ENCODE data around the gene PLAAT2. TPM values are rescaled to one million over a fixed set of nuclear protein-coding genes. Genes with fewer than 3 reads are reported as not detected.

PLAAT2 gene
- total RNA-seq (2021) (not detected in 2 replicates), Bru-seq, nascent RNA (percentile 4 among the genes with signal in this experiment), BruChase-seq, experiment 1, labeled RNA remaining after a 2-hour chase (not detected), BruChase-seq, experiment 2, labeled RNA remaining after a 6-hour chase (not detected)
- long read RNA-seq: 0 reads

DNA sequence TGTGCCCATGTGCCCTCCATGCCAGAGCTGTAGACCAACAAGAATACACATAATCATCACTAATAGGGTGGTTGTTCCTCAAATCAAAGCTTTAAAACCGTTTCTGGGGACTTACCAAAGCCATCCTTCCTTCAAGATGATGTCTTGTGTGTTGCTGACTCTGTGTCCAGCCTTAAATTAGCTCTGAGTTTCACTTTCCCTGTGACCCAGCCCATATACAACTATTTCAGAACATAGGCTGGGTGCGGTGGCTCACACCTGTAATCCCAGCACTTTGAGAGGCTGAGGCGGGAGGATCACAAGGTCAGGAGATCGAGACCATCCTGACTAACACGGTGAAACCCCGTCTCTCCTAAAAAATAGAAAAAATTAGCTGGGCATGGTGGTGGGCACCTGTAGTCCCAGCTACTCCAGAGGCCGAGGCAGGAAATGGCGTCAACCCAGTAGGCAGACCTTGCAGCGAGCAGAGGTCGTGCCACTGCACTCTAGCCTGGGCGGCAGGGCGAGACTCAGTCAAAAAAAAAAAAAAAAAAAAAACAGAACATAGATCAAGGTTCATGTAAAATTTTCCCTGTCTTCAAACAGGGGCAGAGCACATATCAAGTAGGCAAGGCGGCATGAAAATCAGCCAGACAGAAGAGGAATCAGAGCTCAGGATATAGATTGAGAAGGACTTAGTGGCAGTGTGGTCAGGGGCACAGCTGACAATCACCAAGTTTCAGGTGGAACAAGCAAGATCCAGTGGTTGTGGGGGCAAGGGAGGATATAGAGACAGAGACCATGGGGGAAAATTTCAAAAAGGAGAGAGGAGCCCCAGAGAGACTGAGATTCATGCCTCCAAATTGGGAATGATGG lies at the start of gene PLAAT2:
PLAAT2 (minus strand) TSS at position 179 of the 855 bp plus-strand sequence; CDS start at position 124, 55 bp downstream.
- BruUV-seq (replicated peaks): no TSS peak
- CTCF ChIA-PET: interaction anchor here (0.5 to 0.6 kb wide), 2 partner anchors 119 to 230 kb away, joined by 3 to 4 read pairs; no protein-coding TSS in a partner anchor
- Histone ChIP-seq H3K36me3 (ENCODE audit: insufficient read depth, low read length, poor library complexity, severe bottlenecking) (no peaks in the 10 kb centered on the region), H3K4me3 (ENCODE audit: low read depth, low read length, poor library complexity, severe bottlenecking) (no peak within 1 kb of the TSS), H3K27ac (ENCODE audit: low read depth, low read length, poor library complexity, severe bottlenecking) (no peak within 1 kb of the TSS), H3K27me3 (replicated peaks; ENCODE audit: insufficient read depth, low read depth, low read length, poor library complexity) (no peaks in the 10 kb centered on the region), H3K9me3 (ENCODE audit: low read depth, low read length, poor library complexity, severe bottlenecking) (no peaks in the 10 kb centered on the region), H3K4me1 (ENCODE audit: insufficient read depth, low read length, poor library complexity, severe bottlenecking) (peaks cover 6% of the 10 kb centered on the region)
- intact Hi-C loops (cut with micrococcal nuclease; ENCODE audit: unreplicated experiment): no loop called here
- TF ChIP-seq, protein P1, sequence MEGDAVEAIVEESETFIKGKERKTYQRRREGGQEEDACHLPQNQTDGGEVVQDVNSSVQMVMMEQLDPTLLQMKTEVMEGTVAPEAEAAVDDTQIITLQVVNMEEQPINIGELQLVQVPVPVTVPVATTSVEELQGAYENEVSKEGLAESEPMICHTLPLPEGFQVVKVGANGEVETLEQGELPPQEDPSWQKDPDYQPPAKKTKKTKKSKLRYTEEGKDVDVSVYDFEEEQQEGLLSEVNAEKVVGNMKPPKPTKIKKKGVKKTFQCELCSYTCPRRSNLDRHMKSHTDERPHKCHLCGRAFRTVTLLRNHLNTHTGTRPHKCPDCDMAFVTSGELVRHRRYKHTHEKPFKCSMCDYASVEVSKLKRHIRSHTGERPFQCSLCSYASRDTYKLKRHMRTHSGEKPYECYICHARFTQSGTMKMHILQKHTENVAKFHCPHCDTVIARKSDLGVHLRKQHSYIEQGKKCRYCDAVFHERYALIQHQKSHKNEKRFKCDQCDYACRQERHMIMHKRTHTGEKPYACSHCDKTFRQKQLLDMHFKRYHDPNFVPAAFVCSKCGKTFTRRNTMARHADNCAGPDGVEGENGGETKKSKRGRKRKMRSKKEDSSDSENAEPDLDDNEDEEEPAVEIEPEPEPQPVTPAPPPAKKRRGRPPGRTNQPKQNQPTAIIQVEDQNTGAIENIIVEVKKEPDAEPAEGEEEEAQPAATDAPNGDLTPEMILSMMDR (conservative IDR thresholded peaks at IDR 0.05; ENCODE audit: low read depth, low read length): no peak
- TF ChIP-seq EZH2 (IDR thresholded peaks at IDR 0.05; ENCODE audit: borderline replicate concordance, low read depth, low read length, poor library complexity, severe bottlenecking): no peak
- POLR2A ChIA-PET (ENCODE audit: low non-redundant PET): no interaction called here
- DNase-seq (ENCODE audit: low spot score): no peak

DNA sequence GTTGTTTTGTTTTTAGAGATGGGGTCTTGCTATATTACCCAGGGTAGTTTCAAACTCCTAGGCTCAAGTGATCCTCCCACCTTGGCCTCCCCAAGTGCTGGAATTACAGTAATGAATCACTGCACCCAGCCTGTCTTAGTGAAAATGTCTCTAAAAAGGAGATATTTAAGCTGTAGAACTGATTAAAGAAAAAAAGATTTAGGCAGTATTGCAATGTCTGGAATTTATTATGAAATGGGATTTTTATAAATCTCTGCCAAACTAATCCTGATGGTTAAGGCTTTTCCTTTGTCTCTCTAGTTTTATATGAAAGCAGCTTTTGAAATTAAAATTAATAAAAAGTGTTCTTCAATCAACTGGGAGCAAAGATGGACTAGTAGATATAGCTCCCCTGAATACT lies 49.0 kb upstream of the PLAAT2 start:
- no peak overlapping the region for H3K4me3 ChIP-seq (ENCODE audit: low read depth, low read length, poor library complexity, severe bottlenecking)
- no peaks in the 10 kb centered on the region for H3K9me3 ChIP-seq (ENCODE audit: low read depth, low read length, poor library complexity, severe bottlenecking)
- no peak for DNase-seq (ENCODE audit: low spot score)
- POLR2A ChIA-PET (ENCODE audit: low non-redundant PET): interaction anchor here (0.7 kb wide), 1 partner anchor 1472 kb away, joined by 3 read pairs; the partner anchor contains the start of genes CDCA5 and ZFPL1
- CTCF ChIA-PET: no interaction called here
- no peaks in the 10 kb centered on the region for H3K36me3 ChIP-seq (ENCODE audit: insufficient read depth, low read length, poor library complexity, severe bottlenecking)
- intact Hi-C loops (cut with micrococcal nuclease; ENCODE audit: unreplicated experiment): no loop called here
- no peak for TF ChIP-seq EZH2 (IDR thresholded peaks at IDR 0.05; ENCODE audit: borderline replicate concordance, low read depth, low read length, poor library complexity, severe bottlenecking)
- TF ChIP-seq, protein P1 (conservative IDR thresholded peaks at IDR 0.05; ENCODE audit: low read depth, low read length): no peak
- H3K27me3 ChIP-seq (replicated peaks; ENCODE audit: insufficient read depth, low read depth, low read length, poor library complexity): no peaks in the 10 kb centered on the region
- H3K4me1 ChIP-seq (ENCODE audit: insufficient read depth, low read length, poor library complexity, severe bottlenecking): peaks cover 20% of the 10 kb centered on the region
- no TSS peak for BruUV-seq (replicated peaks)
- no peak overlapping the region for H3K27ac ChIP-seq (ENCODE audit: low read depth, low read length, poor library complexity, severe bottlenecking)

DNA sequence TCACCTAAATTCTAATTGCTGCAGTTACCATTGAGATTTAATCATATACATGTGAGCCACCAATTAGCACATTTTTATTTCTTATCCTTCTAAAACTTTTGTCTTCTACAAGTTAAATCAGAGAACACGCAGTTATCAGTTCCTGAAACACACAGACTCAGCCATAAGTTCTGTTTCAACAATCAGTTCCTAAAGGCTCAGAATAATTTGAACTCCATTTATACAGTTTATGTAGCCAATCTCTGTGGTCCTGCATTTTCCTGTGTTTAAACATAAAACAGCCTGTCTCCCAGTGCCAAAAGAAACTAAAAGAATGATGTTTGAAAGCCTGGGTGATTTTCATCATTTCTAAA lies 48.2 kb upstream of the PLAAT2 start:
- Histone ChIP-seq H3K27ac (ENCODE audit: low read depth, low read length, poor library complexity, severe bottlenecking) (no peak overlapping the region), H3K4me3 (ENCODE audit: low read depth, low read length, poor library complexity, severe bottlenecking) (no peak overlapping the region), H3K4me1 (ENCODE audit: insufficient read depth, low read length, poor library complexity, severe bottlenecking) (peaks cover 20% of the 10 kb centered on the region), H3K27me3 (replicated peaks; ENCODE audit: insufficient read depth, low read depth, low read length, poor library complexity) (no peaks in the 10 kb centered on the region), H3K36me3 (ENCODE audit: insufficient read depth, low read length, poor library complexity, severe bottlenecking) (no peaks in the 10 kb centered on the region), H3K9me3 (ENCODE audit: low read depth, low read length, poor library complexity, severe bottlenecking) (no peaks in the 10 kb centered on the region)
- intact Hi-C loops (cut with micrococcal nuclease; ENCODE audit: unreplicated experiment): no loop called here
- no TSS peak for BruUV-seq (replicated peaks)
- TF ChIP-seq EZH2 (IDR thresholded peaks at IDR 0.05; ENCODE audit: borderline replicate concordance, low read depth, low read length, poor library complexity, severe bottlenecking): no peak
- TF ChIP-seq, protein P1 (conservative IDR thresholded peaks at IDR 0.05; ENCODE audit: low read depth, low read length): no peak
- DNase-seq (ENCODE audit: low spot score): no peak
- ChIA-PET POLR2A (ENCODE audit: low non-redundant PET) (no interaction called here), CTCF (no interaction called here)
